Epithelial cell of proximal tubule (primary cell): ENCODE results near the gene GABPA. TPM values are rescaled to one million over a fixed set of nuclear protein-coding genes. Genes with fewer than 3 reads are reported as not detected.
"Not testable (repeated sequence)": the region's sequence is repeated elsewhere in the genome, so short reads cannot be mapped to it uniquely, and the experiment has no call there.

Source experiments
- DNase-seq: peaks from one replicate; pipeline ENCODE4 v3.0.0-alpha.2; 2011; ENCODE audit warnings: low read depth
- H3K4me3 ChIP-seq: 2 replicates; pipeline ENCODE4 v1.5.1; 2011; ENCODE audit warnings: low read depth, mild to moderate bottlenecking, low read length
- total RNA-seq: library from RNA; depleted of rRNA; stranded (reverse); fragments of >200 nt; gene quantifications from 2 replicates; pipeline ENCODE4 v1.2.3, GENCODE V29; 2015
- TF ChIP-seq, protein P1 (sequence below): conservative IDR thresholded peaks from 2 replicates; pipeline ENCODE4 v1.5.1; 2012; ENCODE audit warnings: low read depth, mild to moderate bottlenecking, low read length

The GABPA gene
- 11.4 and 14.7 TPM in 2 replicates for total RNA-seq

- TF ChIP-seq, protein P1, sequence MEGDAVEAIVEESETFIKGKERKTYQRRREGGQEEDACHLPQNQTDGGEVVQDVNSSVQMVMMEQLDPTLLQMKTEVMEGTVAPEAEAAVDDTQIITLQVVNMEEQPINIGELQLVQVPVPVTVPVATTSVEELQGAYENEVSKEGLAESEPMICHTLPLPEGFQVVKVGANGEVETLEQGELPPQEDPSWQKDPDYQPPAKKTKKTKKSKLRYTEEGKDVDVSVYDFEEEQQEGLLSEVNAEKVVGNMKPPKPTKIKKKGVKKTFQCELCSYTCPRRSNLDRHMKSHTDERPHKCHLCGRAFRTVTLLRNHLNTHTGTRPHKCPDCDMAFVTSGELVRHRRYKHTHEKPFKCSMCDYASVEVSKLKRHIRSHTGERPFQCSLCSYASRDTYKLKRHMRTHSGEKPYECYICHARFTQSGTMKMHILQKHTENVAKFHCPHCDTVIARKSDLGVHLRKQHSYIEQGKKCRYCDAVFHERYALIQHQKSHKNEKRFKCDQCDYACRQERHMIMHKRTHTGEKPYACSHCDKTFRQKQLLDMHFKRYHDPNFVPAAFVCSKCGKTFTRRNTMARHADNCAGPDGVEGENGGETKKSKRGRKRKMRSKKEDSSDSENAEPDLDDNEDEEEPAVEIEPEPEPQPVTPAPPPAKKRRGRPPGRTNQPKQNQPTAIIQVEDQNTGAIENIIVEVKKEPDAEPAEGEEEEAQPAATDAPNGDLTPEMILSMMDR = no peak
- H3K4me3 ChIP-seq = peak within 1 kb of the TSS; percentile 81
- DNase-seq = peak; percentile 92
These were observed at the start of gene GABPA, which contains the start of gene ATP5PF for GRCh38 chr21:25734904-25735645. Gene GABPA (plus strand): TSS chr21:25734972. CDS start chr21:25741599, 6,627 bp downstream. Gene ATP5PF (minus strand): TSS chr21:25734904. CDS start chr21:25729794, 5,110 bp downstream.

DNA sequence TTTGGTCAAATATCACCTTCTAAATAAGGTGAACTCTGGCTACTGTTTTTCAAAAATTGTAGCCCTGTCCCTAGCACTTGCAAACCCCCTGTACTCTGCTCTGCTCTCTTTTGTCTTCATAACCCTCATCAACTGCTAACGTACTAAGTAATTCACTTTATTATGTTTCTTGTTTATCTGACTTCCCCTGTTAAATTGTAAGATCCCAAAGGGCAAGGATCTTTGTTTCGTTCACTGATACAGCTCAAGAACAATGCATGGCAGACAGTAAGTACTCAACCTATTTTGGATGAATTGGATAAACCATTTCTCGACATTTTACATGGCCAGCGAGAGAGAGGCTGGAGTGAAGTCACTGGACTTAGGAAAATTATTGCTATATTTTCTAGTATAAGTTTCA lies 47.0 kb upstream of the GABPA start:
- no peak for DNase-seq
- TF ChIP-seq, protein P1 = no peak
- H3K4me3 ChIP-seq = no peak overlapping the region

- TF ChIP-seq, protein P1 = no peak
- DNase-seq = no peak
- no peak overlapping the region for H3K4me3 ChIP-seq
These were observed 46.3 kb upstream of the GABPA start for GRCh38 chr21:25688275-25689155.

GRCh38 chr21:25689226-25689625 lies 45.5 kb upstream of the GABPA start:
- no peak overlapping the region for H3K4me3 ChIP-seq
- TF ChIP-seq, protein P1 = no peak
- no peak for DNase-seq

DNA sequence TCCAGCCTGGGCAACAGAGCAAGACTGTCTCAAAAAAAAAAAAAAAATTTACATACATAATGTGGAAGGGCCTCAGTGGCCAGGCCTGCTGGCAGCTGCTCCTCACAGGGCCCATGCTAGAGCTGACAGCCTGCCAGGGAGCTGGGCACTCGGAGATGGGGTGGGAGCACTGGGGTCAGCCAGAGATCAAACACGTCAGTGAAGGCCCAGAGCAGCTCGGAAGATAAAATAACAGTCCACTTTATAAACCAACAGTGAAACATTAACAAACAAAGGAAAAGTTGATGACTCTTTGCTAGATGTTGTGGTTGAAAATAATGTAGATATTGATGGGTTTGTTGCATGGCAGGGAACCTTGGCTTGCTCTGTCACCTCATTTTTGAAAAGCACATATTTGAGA lies 42.8 kb upstream of the GABPA start:
- no peak overlapping the region for H3K4me3 ChIP-seq
- DNase-seq = peak; percentile 9
- TF ChIP-seq, protein P1 = no peak

DNA sequence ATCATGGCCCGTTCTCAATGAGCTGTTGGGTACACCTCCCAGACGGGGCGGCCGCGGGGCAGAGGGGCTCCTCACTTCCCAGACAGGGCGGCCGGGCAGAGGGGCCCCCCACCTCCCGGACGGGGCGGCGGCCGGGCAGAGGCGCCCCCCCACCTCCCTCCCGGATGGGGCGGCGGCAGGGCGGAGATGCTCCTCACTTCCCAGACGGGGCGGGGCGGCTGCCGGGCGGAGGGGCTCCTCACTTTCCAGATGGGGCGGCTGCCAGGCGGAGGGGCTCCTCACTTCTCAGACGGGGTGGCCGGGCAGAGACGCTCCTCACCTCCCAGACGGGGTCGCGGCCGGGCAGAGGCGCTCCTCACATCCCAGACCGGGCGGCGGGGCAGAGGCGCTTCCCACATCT lies 39.3 kb upstream of the GABPA start:
- H3K4me3 ChIP-seq, DNase-seq: not testable (repeated sequence)

GRCh38 chr21:25700741-25701140 lies 34.0 kb upstream of the GABPA start:
- TF ChIP-seq, protein P1 = no peak
- no peak for DNase-seq

More at GRCh38 chr21:25700741-25701140, 34.0 kb upstream of the GABPA start:
- H3K4me3 ChIP-seq = no peak overlapping the region
